ENCODE data around the gene KDM8.

GRCh38 chr16:27220527-27220926 is 17.2 kb downstream of the KDM8 start:
- no peak for TF ChIP-seq POLR2AphosphoS5 (IDR thresholded peaks at IDR 0.05; ENCODE audit: borderline replicate concordance, low read depth, low read length)
- no peak for TF ChIP-seq EZH2 (IDR thresholded peaks at IDR 0.05)
